Measurements from ENCODE around the gene TMEM240. TPM values are rescaled to one million over a fixed set of nuclear protein-coding genes. Genes with fewer than 3 reads are reported as not detected.
"Not testable (repeated sequence)": the region's sequence is repeated elsewhere in the genome, so short reads cannot be mapped to it uniquely, and the experiment has no call there.

Gene TMEM240
- total and polyA plus RNA-seq, 9 of the 15 experiments (the other 6 are each of a cell fraction or from before 2014, with no cell fraction given), result 0.24 to 2.0 (median 0.69) TPM; not detected in 5

GRCh38 chr1:1526476-1526875, 13.9 kb downstream of the TMEM240 start:
- H3K4me2 ChIP-seq (ENCODE audit: insufficient read depth, low read length); in situ Hi-C loops (cut with MboI); H3K79me2 ChIP-seq (ENCODE audit: control insufficient read depth, insufficient read depth, low read length); DNase-seq (ENCODE audit: extremely low read depth in 1 of 4, low spot score in 3 of 4); H3K9me1 ChIP-seq (ENCODE audit: control insufficient read depth, insufficient read depth, low read length); H3K4me3 ChIP-seq; H2AFZ ChIP-seq (ENCODE audit: low read depth, low read length); H3K27ac ChIP-seq (ENCODE audit: extremely low read depth, low read depth, low read length); CTCF ChIA-PET (ENCODE audit: low intra/inter-chr PET ratio); H3K27me3 ChIP-seq (ENCODE audit: control insufficient read depth in 2 of 2, insufficient read depth in 2 of 2, low read length in 2 of 2); H3K9ac ChIP-seq (ENCODE audit: insufficient read depth in 1 of 2, low read depth in 2 of 2, low read length in 2 of 2); FAIRE-seq; H4K20me1 ChIP-seq (replicated peaks; ENCODE audit: control insufficient read depth, insufficient read depth, low read length); H3K4me1 ChIP-seq (replicated peaks in 1 of 2; ENCODE audit: control insufficient read depth in 2 of 2, insufficient read depth in 2 of 2, low read length in 2 of 2); ATAC-seq; BruUV-seq (replicated peaks); POLR2A ChIA-PET; intact Hi-C loops (cut with micrococcal nuclease): not testable (repeated sequence)
- WGBS (ENCODE audit: insufficient coverage, low coverage, missing lambda C conversion rate), result 94% methylated on average over 5 of the region's 21 CpGs
- peaks cover 72% of the 10 kb centered on the region; the same call in 2 of the 3 replicates for H3K36me3 ChIP-seq (ENCODE audit: control insufficient read depth, insufficient read depth, low read length)
- H3K9me3 ChIP-seq (replicated peaks; ENCODE audit: control insufficient read depth, insufficient read depth, low read depth, low read length), result peaks cover 18% of the 10 kb centered on the region
- TF ChIP-seq POLR2G (IDR thresholded peaks at IDR 0.05; ENCODE audit: low read depth, low read length), result 0 out of 2 replicates have a peak, but pooled peaks have one; percentile 23

DNA sequence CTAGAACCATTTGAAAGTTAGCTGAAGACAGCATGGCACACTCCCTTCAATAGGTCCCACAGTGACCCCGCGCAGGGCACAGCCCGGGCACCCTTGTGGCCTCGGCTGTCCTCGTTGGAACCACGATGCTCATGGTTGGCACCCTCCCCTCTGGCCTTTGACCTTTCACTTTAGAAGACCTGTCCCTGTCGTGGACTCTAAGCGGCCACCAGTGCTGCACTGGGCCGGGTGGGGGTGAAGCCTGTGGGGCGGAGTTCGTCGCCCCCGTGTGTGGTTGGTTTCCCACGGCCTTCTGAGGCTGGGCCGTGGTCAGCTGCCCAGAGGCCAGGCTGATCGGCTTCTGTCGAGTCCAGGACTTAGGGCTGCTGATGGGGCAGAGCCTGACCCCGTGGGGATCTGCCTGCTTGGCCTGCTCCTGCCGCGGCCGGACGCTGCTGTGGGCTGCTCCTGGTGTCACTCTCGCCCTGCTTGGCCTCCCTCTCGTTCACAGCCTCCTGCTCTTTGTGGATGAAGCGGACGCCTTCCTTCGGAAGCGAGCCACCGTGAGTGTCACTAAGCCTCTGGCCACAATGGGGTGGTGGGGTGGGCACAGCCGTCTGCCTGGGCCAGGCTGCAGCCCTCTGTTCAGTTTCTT, 15.6 kb downstream of the TMEM240 start:
- BruUV-seq (replicated peaks); H3K9me3 ChIP-seq (replicated peaks; ENCODE audit: control insufficient read depth, insufficient read depth, low read depth, low read length); intact Hi-C loops (cut with micrococcal nuclease); POLR2A ChIA-PET; H3K4me2 ChIP-seq (ENCODE audit: insufficient read depth, low read length); H3K27ac ChIP-seq (ENCODE audit: extremely low read depth, low read depth, low read length); DNase-seq (ENCODE audit: extremely low read depth in 1 of 4, low spot score in 3 of 4); H3K4me3 ChIP-seq; H3K27me3 ChIP-seq (ENCODE audit: control insufficient read depth in 2 of 2, insufficient read depth in 2 of 2, low read length in 2 of 2); FAIRE-seq; H3K9me1 ChIP-seq (ENCODE audit: control insufficient read depth, insufficient read depth, low read length); H4K20me1 ChIP-seq (replicated peaks; ENCODE audit: control insufficient read depth, insufficient read depth, low read length); H3K9ac ChIP-seq (ENCODE audit: insufficient read depth in 1 of 2, low read depth in 2 of 2, low read length in 2 of 2); H3K79me2 ChIP-seq (ENCODE audit: control insufficient read depth, insufficient read depth, low read length); in situ Hi-C loops (cut with MboI); CTCF ChIA-PET (ENCODE audit: low intra/inter-chr PET ratio); H3K4me1 ChIP-seq (replicated peaks in 1 of 2; ENCODE audit: control insufficient read depth in 2 of 2, insufficient read depth in 2 of 2, low read length in 2 of 2); ATAC-seq; H2AFZ ChIP-seq (ENCODE audit: low read depth, low read length): not testable (repeated sequence)
- 95% methylated on average over 24 of the region's 30 CpGs for WGBS (ENCODE audit: insufficient coverage, low coverage, missing lambda C conversion rate)
- peaks cover 80% of the 10 kb centered on the region for H3K36me3 ChIP-seq (ENCODE audit: control insufficient read depth, insufficient read depth, low read length)
- TF ChIP-seq POLR2G (IDR thresholded peaks at IDR 0.05; ENCODE audit: low read depth, low read length) (peak; percentile 51), RBFOX2 (IDR thresholded peaks at IDR 0.05; ENCODE audit: low read depth, low read length) (peak; percentile 41; the same call in 1 of the 2 replicates)
